GM10248 (cell line): ENCODE measurements around the gene ZNF831.

Experiments
- CTCF ChIA-PET: fragments of 300-600 bp; sonication (Branson Sonifier 250); formaldehyde crosslinking; extraction: SDS; loops from one replicate; lab custom pipeline; 2021; ENCODE audit warnings: antibody characterized with exemption; lab: Yijun Ruan, JAX
- POLR2A ChIA-PET: fragments of 350-650 bp; sonication (Branson Sonifier 250); formaldehyde crosslinking; extraction: SDS; loops from one replicate; lab custom pipeline; 2020; ENCODE audit warnings: antibody characterized with exemption; lab: Yijun Ruan, JAX
- DNase-seq: peaks from one replicate; pipeline ENCODE4 v3.0.0; 2012; ENCODE audit errors: extremely low spot score
- CTCF ChIP-seq: IDR thresholded peaks from 2 replicates; pipeline ENCODE4 v1.5.1; 2012; ENCODE audit warnings: mild to moderate bottlenecking, low read depth; ENCODE audit errors: extremely low read depth, missing control alignments, control extremely low read depth

Gene ZNF831

GRCh38 chr20:59246691-59247400 is 83.2 kb downstream of the ZNF831 start:
- TF ChIP-seq CTCF = no peak
- ChIA-PET CTCF (no interaction called here), POLR2A (no interaction called here)
- DNase-seq = no peak

GRCh38 chr20:59247731-59248684 is 84.4 kb downstream of the ZNF831 start:
- TF ChIP-seq CTCF = no peak
- ChIA-PET CTCF (interaction anchor here (0.7 kb wide), 1 partner anchor 11 kb away, joined by 3 read pairs; no protein-coding TSS in a partner anchor), POLR2A (no interaction called here)
- no peak for DNase-seq

- ChIA-PET CTCF (no interaction called here), POLR2A (no interaction called here)
- no peak for DNase-seq
- TF ChIP-seq CTCF = no peak
Measured at GRCh38 chr20:59250293-59250692, 86.7 kb downstream of the ZNF831 start.

GRCh38 chr20:59253325-59253724 is 89.7 kb downstream of the ZNF831 start:
- POLR2A ChIA-PET = no interaction called here
- no peak for DNase-seq
- TF ChIP-seq CTCF = no peak
- CTCF ChIA-PET = interaction anchor here (1.3 kb wide), 1 partner anchor 46 kb away, joined by 3 read pairs; no protein-coding TSS in a partner anchor

- DNase-seq = no peak
- CTCF ChIA-PET = interaction anchor here (1.3 kb wide), 1 partner anchor 47 kb away, joined by 3 read pairs; no protein-coding TSS in a partner anchor
- TF ChIP-seq CTCF = no peak
Measured at GRCh38 chr20:59253779-59254319, 90.2 kb downstream of the ZNF831 start.

GRCh38 chr20:59255256-59255655 is 91.6 kb downstream of the ZNF831 start:
- no peak for TF ChIP-seq CTCF
- no peak for DNase-seq
- CTCF ChIA-PET = no interaction called here
- POLR2A ChIA-PET = no interaction called here

More at GRCh38 chr20:59253779-59254319, 90.2 kb downstream of the ZNF831 start:
- POLR2A ChIA-PET = no interaction called here
